Common myeloid progenitor, CD34-positive (primary cell): ENCODE data around the gene PROCA1.

Experiments
- CTCF ChIA-PET: fragments of 350-600 bp; sonication (Branson Sonifier 250); formaldehyde crosslinking; loops from one replicate; lab custom pipeline; 2021; ENCODE audit warnings: antibody characterized with exemption; lab: Charles Lee
- POLR2A ChIA-PET: fragments of 350-600 bp; sonication (Branson Sonifier 250); formaldehyde crosslinking; loops from one replicate; lab custom pipeline; 2021; ENCODE audit warnings: antibody characterized with exemption; lab: Charles Lee
- DNase-seq, 3 donors: peaks; one replicate each; pipeline versions ENCODE4 v3.0.0 to v3.0.0-alpha.2; 2013
- H3K27ac ChIP-seq, 2 experiments: 1 replicate in 1 of 2; 2 replicates in 1 of 2; pipeline ENCODE4 v1.7.0; 2013; ENCODE audit warnings: inconsistent platforms in 2 of 2, low read length in 2 of 2, mild to moderate bottlenecking in 2 of 2, low read depth in 1 of 2, moderate library complexity in 1 of 2; ENCODE audit not compliant: severe bottlenecking in 2 of 2, insufficient read depth in 1 of 2, poor library complexity in 1 of 2
- H3K27me3 ChIP-seq, 5 experiments: replicated peaks in 2 of 5; 1 replicate in 3 of 5; 2 replicates in 2 of 5; pipeline versions ENCODE4 v1.6.1 to v1.7.0; 2013; ENCODE audit warnings: low read length in 4 of 5, mild to moderate bottlenecking in 2 of 5, moderate library complexity in 2 of 5, inconsistent platforms in 1 of 5; ENCODE audit not compliant: insufficient read depth in 5 of 5, control insufficient read depth in 4 of 5
- H3K36me3 ChIP-seq, 4 experiments: 1 replicate in 2 of 4; 2 replicates in 2 of 4; pipeline versions ENCODE4 v1.6.1 to v1.7.0; 2013; ENCODE audit warnings: low read length in 3 of 4, control low read depth in 1 of 4, mild to moderate bottlenecking in 1 of 4; ENCODE audit not compliant: control insufficient read depth in 4 of 4, insufficient read depth in 4 of 4
- H3K4me1 ChIP-seq, 4 experiments: 1 replicate in 3 of 4; 2 replicates in 1 of 4; pipeline versions ENCODE4 v1.6.1 to v1.7.1; 2013; ENCODE audit warnings: low read length in 3 of 4, mild to moderate bottlenecking in 3 of 4, control low read depth in 1 of 4, inconsistent platforms in 1 of 4, moderate library complexity in 1 of 4; ENCODE audit not compliant: control insufficient read depth in 4 of 4, insufficient read depth in 4 of 4; ENCODE audit errors: control extremely low read depth in 1 of 4
- H3K4me3 ChIP-seq, 7 experiments: 1 replicate in 4 of 7; 2 replicates in 3 of 7; pipeline versions ENCODE4 v1.5.1 to v1.7.0; 2013; ENCODE audit warnings: mild to moderate bottlenecking in 7 of 7, low read length in 6 of 7, moderate library complexity in 6 of 7, inconsistent platforms in 2 of 7, low read depth in 2 of 7, control low read depth in 1 of 7; ENCODE audit not compliant: insufficient read depth in 4 of 7, control insufficient read depth in 1 of 7; ENCODE audit errors: extremely low read depth in 1 of 7
- H3K9me3 ChIP-seq, 5 experiments: 1 replicate in 4 of 5; 2 replicates in 1 of 5; pipeline versions ENCODE4 v1.6.1 to v1.7.1; 2013; ENCODE audit warnings: low read length in 4 of 5, mild to moderate bottlenecking in 2 of 5, inconsistent platforms in 1 of 5, low read depth in 1 of 5, moderate library complexity in 1 of 5; ENCODE audit not compliant: control insufficient read depth in 4 of 5, insufficient read depth in 2 of 5; ENCODE audit errors: control extremely low read depth in 1 of 5
- WGBS: methylation state at CpG from one replicate; pipeline ENCODE4 v1.1.5; 2013; ENCODE audit not compliant: insufficient coverage; 5-methylcytosine and 5-hydroxymethylcytosine counted together

Gene PROCA1

GRCh38 chr17:28744104-28744971 lies 32.6 kb upstream of the PROCA1 start:
- WGBS: 2% methylated on average over 48 of the region's 61 CpGs
- CTCF ChIA-PET: interaction anchor here (0.9 to 18.9 kb wide), 4 partner anchors 16 to 172 kb away, joined by 3 to 507 read pairs (median 4); partner anchors contain the start of genes NEK8, RPL23A and TLCD1
- Histone ChIP-seq H3K27me3 (peaks cover 0 to 4% (median 0%) of the 10 kb centered on the region in 5 experiments), H3K36me3 (peaks cover 0 to 33% (median 11%) of the 10 kb centered on the region in 4 experiments), H3K4me3 (peak overlapping the region; percentile 27 to 82 (median 63)), H3K27ac (peak overlapping the region; percentile 1 to 74), H3K9me3 (no peaks in the 10 kb centered on the region), H3K4me1 (peaks cover 4 to 75% (median 71%) of the 10 kb centered on the region in 4 experiments)
- POLR2A ChIA-PET: interaction anchor here (10.0 kb wide), 1 partner anchor 17 kb away, joined by 87 read pairs; the partner anchor contains the start of genes NEK8 and TLCD1
- DNase-seq: peak in 1 of 3 donors; percentile 43

DNA sequence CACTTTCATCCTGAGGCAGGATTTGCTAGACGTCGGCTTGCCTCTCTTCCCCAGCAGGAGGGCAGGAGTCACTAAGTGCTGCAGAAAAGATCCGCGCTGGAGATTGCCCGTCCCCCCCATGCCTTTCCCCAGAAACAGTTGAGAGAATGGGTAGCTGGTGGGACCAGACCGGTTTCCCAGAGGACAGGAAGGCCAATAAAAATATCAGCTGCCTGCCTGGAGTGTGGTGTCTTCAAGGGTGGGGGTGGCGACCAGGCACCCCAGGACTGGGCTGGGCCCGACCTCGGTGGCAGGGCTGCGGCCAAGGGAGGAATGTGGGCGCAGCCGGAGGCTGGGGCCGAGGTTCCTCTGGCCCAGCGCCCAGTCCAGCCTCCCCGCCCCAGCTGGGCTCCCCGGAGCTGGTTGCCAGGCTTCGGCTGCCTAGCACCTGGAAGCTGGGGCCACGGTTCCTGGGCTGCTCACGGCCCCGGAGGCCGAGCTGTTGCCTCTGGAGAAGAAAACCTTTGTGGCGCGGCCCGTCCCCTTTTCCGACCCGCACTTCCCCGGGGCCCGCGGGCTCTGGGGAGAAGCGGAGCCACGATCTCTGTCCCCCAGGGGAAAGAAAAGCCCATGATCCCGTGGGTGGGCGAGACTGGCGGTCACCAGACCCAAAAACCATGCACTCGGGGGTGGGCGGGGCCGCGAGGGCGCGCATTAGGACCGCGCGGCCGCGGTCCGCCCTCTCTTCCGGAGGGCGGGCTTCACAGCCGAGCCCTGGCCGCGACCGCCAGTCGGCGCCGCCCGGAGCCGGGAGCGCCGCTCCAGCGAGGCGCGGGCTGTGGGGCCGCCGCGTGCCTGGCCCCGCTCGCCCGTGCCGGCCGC lies 31.8 kb upstream of the PROCA1 start, which contains the start of gene TRAF4:
TRAF4 (plus strand) TSS at position 769 of the 861 bp plus-strand sequence. CDS start 102 bp downstream, outside the sequence.
- Histone ChIP-seq H3K27ac (peak within 1 kb of the TSS; percentile 1 to 74), H3K36me3 (peaks cover 0 to 25% (median 5%) of the 10 kb centered on the region in 4 experiments), H3K9me3 (no peaks in the 10 kb centered on the region), H3K4me1 (peaks cover 6 to 83% (median 79%) of the 10 kb centered on the region in 4 experiments), H3K27me3 (peaks cover 0 to 4% (median 0%) of the 10 kb centered on the region in 5 experiments), H3K4me3 (peak within 1 kb of the TSS; percentile 27 to 82 (median 63))
- WGBS: under 1% methylated on average over 58 of the region's 70 CpGs
- ChIA-PET POLR2A (interaction anchor here (0.6 to 10.0 kb wide), 2 partner anchors 16 to 477 kb away, joined by 3 to 87 read pairs; partner anchors contain the start of genes NEK8 and TLCD1), CTCF (interaction anchor here (0.9 to 18.9 kb wide), 3 partner anchors 9 to 20 kb away, joined by 3 to 507 read pairs (median 21); partner anchors contain the start of genes NEK8, RPL23A and TLCD1)
- peak; percentile 71 to 87 (median 83) for DNase-seq

DNA sequence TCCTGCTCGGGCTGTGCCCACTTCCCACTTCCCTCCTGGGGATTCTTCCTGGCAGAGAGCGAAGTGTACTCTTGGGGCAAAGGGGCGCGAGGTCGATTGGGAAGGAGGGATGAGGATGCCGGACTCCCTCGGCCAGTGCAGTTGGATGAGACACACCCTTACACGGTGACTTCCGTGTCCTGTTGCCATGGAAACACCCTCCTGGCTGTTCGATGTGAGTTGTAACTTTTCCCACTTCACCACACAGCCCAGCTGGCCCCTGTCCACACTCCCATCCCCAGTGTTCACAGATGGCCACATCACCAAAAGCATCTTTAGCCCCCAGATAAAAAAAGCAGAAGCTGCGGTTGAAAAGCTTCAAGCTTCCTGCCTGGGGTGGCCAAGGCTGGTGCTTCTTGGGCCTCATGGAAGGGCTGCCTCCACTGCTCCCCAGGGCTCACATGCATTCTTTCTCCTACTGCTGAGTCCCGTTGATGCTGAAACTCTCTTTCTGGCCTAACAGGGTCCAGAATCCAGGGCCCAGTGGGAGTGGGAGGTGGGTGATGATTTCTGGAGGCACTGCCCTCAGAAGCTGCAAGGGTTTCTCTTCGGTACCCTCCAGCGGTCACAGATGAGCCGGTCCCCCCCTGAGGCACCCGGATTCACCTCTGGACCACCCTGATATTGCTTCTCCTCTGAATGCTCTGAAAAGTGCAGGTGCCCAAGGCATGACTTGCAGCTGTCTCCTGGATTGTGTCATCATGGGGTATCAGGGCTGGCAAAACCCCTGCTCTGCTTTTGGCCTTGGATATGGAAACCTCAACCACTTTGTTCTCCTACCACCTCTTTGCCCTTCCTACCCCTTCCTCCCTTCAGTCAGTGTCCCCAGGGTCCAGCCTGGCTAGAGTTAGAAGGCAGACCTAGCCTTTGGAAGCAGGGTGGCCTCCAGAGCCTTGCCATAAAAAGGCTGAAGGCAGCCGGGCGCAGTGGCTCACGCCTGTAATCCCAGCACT lies 30.0 kb upstream of the PROCA1 start:
- ChIA-PET CTCF (interaction anchor here (1.3 to 18.9 kb wide), 3 partner anchors 8 to 15 kb away, joined by 4 to 507 read pairs (median 21); partner anchors contain the start of genes NEK8, RPL23A and TLCD1), POLR2A (interaction anchor here (1.1 to 1.7 kb wide), 3 partner anchors 8 to 15 kb away, joined by 3 to 9 read pairs (median 6); partner anchors contain the start of genes NEK8 and TLCD1)
- DNase-seq: peak; percentile 88 to 98 (median 97)
- H3K27ac ChIP-seq: peak overlapping the region in 1 of 2 experiments; percentile 65
- 28% methylated on average over 12 of the region's 19 CpGs for WGBS
- peaks cover 0 to 7% (median 0%) of the 10 kb centered on the region in 4 experiments for H3K36me3 ChIP-seq
- H3K27me3 ChIP-seq: peaks cover 0 to 4% (median 0%) of the 10 kb centered on the region in 5 experiments
- peaks cover 6 to 82% (median 77%) of the 10 kb centered on the region in 4 experiments for H3K4me1 ChIP-seq
- H3K9me3 ChIP-seq: peaks cover 0 to 3% (median 0%) of the 10 kb centered on the region in 5 experiments
- peak overlapping the region in 4 of 7 experiments; percentile 17 to 38 (median 24) for H3K4me3 ChIP-seq

DNA sequence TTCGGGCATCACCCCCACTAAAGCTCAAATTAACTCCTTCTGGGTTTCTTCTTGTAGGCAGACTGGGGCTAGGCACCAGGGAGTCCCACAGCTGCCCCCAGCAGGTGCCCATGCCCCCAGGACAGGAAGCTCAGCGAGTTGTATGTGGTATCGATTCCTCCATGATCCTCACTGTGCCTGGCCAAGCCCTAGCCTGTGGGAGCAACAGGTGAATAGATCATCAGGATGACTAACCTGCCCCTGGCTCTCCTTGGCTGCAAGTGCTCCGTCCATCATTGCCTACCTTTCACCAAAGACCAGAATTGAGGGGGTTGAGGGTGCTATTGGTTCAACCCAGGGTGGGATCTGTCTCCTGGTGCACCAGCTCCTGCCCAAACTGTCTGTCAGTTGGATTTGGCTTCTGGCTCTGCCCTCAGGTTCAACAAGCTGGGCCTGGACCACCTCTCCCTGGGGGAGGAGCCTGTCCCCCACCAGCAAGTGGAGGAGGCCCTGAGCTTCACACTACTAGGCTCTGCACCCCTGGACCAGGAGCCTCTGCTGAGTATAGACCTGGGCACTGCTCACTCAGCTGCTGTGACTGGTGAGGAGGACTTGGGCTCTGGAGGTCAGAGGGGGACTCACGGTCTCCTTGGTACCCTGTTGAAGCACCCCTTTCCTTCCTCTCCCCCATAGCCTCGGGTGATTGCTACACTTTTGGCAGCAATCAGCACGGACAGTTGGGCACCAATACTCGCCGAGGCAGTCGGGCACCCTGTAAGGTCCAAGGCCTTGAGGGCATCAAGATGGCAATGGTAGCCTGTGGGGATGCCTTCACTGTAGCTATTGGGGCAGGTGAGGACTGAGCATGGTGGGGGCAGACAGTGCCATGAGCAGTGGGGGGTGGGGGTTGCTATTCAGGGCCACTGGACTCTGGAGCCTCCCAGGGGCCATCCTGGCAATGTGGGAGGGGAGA lies 29.0 kb upstream of the PROCA1 start:
- Histone ChIP-seq H3K9me3 (peaks cover 0 to 3% (median 0%) of the 10 kb centered on the region in 5 experiments), H3K4me3 (peak overlapping the region in 3 of 7 experiments; percentile 2 to 38 (median 16)), H3K4me1 (peaks cover 6 to 72% (median 67%) of the 10 kb centered on the region in 4 experiments), H3K27me3 (peaks cover 0 to 4% (median 0%) of the 10 kb centered on the region in 5 experiments), H3K36me3 (no peaks in the 10 kb centered on the region), H3K27ac (peak overlapping the region in 1 of 2 experiments; percentile 65)
- 76% methylated on average over 9 of the region's 10 CpGs for WGBS
- no peak for DNase-seq
- ChIA-PET POLR2A (interaction anchor here (1.1 to 1.7 kb wide), 3 partner anchors 9 to 14 kb away, joined by 3 to 9 read pairs (median 6); partner anchors contain the start of genes NEK8 and TLCD1), CTCF (interaction anchor here (1.3 to 18.9 kb wide), 3 partner anchors 9 to 14 kb away, joined by 4 to 507 read pairs (median 21); partner anchors contain the start of genes NEK8, RPL23A and TLCD1)
